GM23338 (cell line): Measurements from ENCODE around the gene TSPAN10. TPM values are rescaled to one million over a fixed set of nuclear protein-coding genes. Genes with fewer than 3 reads are reported as not detected.

Experiments used
- ATAC-seq: fragments of 200-7000 bp; cut with Tn5 transposase; 3 replicates; pipeline ENCODE4 v1.9.1; 2020
- DNase-seq: peaks from one replicate; pipeline ENCODE4 v3.0.0-alpha.2; 2015; ENCODE audit warnings: low spot score
- H2AFZ ChIP-seq: fragments of 200-600 bp; sonication (generic); 2 replicates; pipeline ENCODE4 v1.8.0; 2016; ENCODE audit warnings: antibody characterized with exemption, mild to moderate bottlenecking, moderate library complexity
- H3F3A ChIP-seq: fragments of 200-600 bp; sonication (generic); replicated peaks from 2 replicates; pipeline ENCODE4 v1.8.0; 2017; ENCODE audit warnings: antibody characterized with exemption, mixed run types, low read depth
- H3K27ac ChIP-seq: fragments of 200-600 bp; sonication (generic); 2 replicates; pipeline ENCODE4 v1.6.1; 2016; ENCODE audit warnings: low read depth
- H3K27me3 ChIP-seq: fragments of 200-600 bp; sonication (generic); 2 replicates; pipeline ENCODE4 v1.8.0; 2016; ENCODE audit warnings: mild to moderate bottlenecking, mixed run types, moderate library complexity; ENCODE audit not compliant: insufficient read depth
- H3K36me3 ChIP-seq: fragments of 200-600 bp; sonication (generic); 2 replicates; pipeline ENCODE4 v1.8.0; 2016; ENCODE audit warnings: mild to moderate bottlenecking; ENCODE audit not compliant: insufficient read depth
- H3K4me1 ChIP-seq: fragments of 200-600 bp; sonication (generic); 2 replicates; pipeline ENCODE4 v1.8.0; 2016; ENCODE audit warnings: mild to moderate bottlenecking, moderate library complexity; ENCODE audit not compliant: insufficient read depth
- H3K4me2 ChIP-seq: fragments of 200-600 bp; sonication (generic); 2 replicates; pipeline ENCODE4 v1.7.1; 2017; ENCODE audit warnings: mixed run types
- H3K4me3 ChIP-seq: fragments of 200-600 bp; sonication (generic); 2 replicates; pipeline ENCODE4 v1.6.1; 2016; ENCODE audit warnings: mixed run types
- H3K79me2 ChIP-seq: fragments of 200-600 bp; sonication (generic); replicated peaks from 2 replicates; pipeline ENCODE4 v1.8.0; 2017; ENCODE audit warnings: mild to moderate bottlenecking; ENCODE audit not compliant: insufficient read depth
- H3K9me2 ChIP-seq: fragments of 200-600 bp; sonication (generic); 2 replicates; pipeline ENCODE4 v1.8.0; 2017; ENCODE audit not compliant: insufficient read depth
- H4K20me1 ChIP-seq: fragments of 200-600 bp; sonication (generic); replicated peaks from 2 replicates; pipeline ENCODE4 v1.8.0; 2017; ENCODE audit warnings: mild to moderate bottlenecking; ENCODE audit not compliant: insufficient read depth
- H3K27ac Mint-ChIP-seq: 2 replicates; pipeline ENCODE4 v1.8.0; 2020; ENCODE audit warnings: inconsistent platforms, mild to moderate bottlenecking, moderate library complexity, mixed read lengths
- H3K27me3 Mint-ChIP-seq: 3 replicates; pipeline ENCODE4 v1.8.0; 2022; ENCODE audit warnings: low read depth, mild to moderate bottlenecking, moderate library complexity, mixed read lengths, inconsistent platforms; ENCODE audit not compliant: insufficient read depth, poor library complexity
- H3K36me3 Mint-ChIP-seq: 3 replicates; pipeline ENCODE4 v1.8.0; 2021; ENCODE audit warnings: low read depth, mild to moderate bottlenecking, inconsistent platforms, moderate library complexity, mixed read lengths
- H3K4me1 Mint-ChIP-seq: 3 replicates; pipeline ENCODE4 v1.8.0; 2020; ENCODE audit warnings: mild to moderate bottlenecking, inconsistent platforms, mixed read lengths
- H3K4me3 Mint-ChIP-seq: 3 replicates; pipeline ENCODE4 v1.8.0; 2021; ENCODE audit warnings: moderate library complexity, mild to moderate bottlenecking, inconsistent platforms, mixed read lengths
- H3K9me3 Mint-ChIP-seq: 3 replicates; pipeline ENCODE4 v1.8.0; 2020; ENCODE audit warnings: moderate library complexity, mild to moderate bottlenecking, inconsistent platforms, mixed read lengths
- CREB1 ChIP-seq: fragments of 250-450 bp; sonication (Bioruptor Pico); IDR thresholded peaks from 2 replicates; pipeline ENCODE4 v1.5.0; 2020; ENCODE audit warnings: low read depth, mild to moderate bottlenecking, moderate library complexity
- EZH2 ChIP-seq: fragments of 200-600 bp; sonication (generic); IDR thresholded peaks from one replicate; pipeline ENCODE4 v1.8.0; 2017; ENCODE audit warnings: antibody characterized with exemption, mild to moderate bottlenecking, low read depth; ENCODE audit not compliant: unreplicated experiment
- POLR2AphosphoS5 ChIP-seq: IDR thresholded peaks from 2 replicates; pipeline ENCODE4 v1.6.1; 2016; ENCODE audit warnings: antibody characterized with exemption, low read depth
- STAT1 ChIP-seq: IDR thresholded peaks from one replicate; pipeline ENCODE4 v1.6.1; 2016; ENCODE audit warnings: antibody characterized with exemption; ENCODE audit not compliant: unreplicated experiment
- ZNF331 ChIP-seq: fragments of 250-450 bp; sonication (Bioruptor Pico); IDR thresholded peaks from 2 replicates; pipeline ENCODE4 v1.5.0; 2020; ENCODE audit warnings: low read depth, mild to moderate bottlenecking, moderate library complexity
- ZNF462 ChIP-seq: fragments of 250-450 bp; sonication (Bioruptor Pico); IDR thresholded peaks from 2 replicates; pipeline ENCODE4 v1.5.0; 2020; ENCODE audit warnings: mild to moderate bottlenecking, moderate library complexity
- polyA plus RNA-seq: library from polyadenylated mRNA; unstranded; fragments of >200 nt; fragmentation: Nextera tagmentation; extraction: Ambion mirVana; gene quantifications from 2 replicates; pipeline ENCODE4 v1.2.1, GENCODE V29; 2016
- total RNA-seq: library from RNA; depleted of rRNA; stranded (reverse); fragments of >200 nt; shearing (Covaris generic); gene quantifications from 2 replicates; pipeline ENCODE4 v1.2.3, GENCODE V29; 2014

TSPAN10 gene
- total and polyA plus RNA-seq, 2 experiments from 2014 or later, result 0.66 to 1.2 TPM

DNA sequence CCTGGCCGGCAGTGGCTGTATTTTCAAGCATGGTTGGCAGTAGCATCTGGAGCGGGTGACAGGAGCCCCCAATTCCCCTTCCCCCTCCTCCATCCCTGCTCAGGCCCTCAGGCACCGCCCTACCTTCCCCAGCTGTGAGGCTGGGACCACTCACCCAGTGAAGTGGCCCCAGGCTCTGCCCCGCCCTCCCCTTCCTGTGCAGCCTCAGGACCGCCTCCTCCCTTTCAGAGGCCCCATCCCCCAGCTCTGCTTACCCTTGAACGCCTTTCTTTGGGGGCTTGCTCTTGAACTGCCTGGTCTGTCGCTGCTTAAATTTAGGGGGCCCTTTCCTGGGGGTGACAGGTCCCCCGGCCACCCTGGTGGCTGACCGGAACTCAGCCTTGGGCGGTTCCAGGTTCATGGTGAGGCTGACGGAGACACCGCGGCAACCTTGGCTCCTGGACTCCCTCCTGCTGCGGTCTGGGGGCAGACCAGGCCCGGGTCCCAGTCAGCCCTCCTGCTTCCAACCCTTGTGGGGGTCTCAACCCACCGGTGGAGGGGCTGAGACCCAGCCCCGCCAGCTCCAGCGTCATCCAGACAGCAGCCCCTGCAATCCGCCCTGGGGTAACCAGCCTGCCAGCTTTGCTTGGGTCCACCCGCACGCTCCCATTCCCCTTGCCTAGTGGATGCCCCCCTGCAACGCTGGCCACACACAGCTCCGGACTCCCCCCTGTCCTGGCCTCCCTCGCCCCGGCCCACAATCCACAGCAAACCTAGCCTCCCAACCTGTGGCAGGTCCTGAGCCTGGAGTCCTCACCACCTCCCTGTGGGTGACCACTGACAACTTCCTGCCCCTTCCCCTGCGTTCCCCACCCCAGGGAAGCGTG lies 16.1 kb downstream of the TSPAN10 start:
- peaks cover 18% of the 10 kb centered on the region for H3K27me3 ChIP-seq
- peak overlapping the region; percentile 47 for H3K4me3 ChIP-seq
- H2AFZ ChIP-seq, result peak overlapping the region; percentile 91
- Mint-ChIP-seq H3K27ac (0 out of 2 replicates have a peak overlapping the region, but pooled peaks have one; percentile 56), H3K4me3 (peak overlapping the region; percentile 40; the same call in 2 of the 3 replicates), H3K9me3 (peaks cover 9% of the 10 kb centered on the region; the same call in 1 of the 3 replicates), H3K27me3 (peaks cover 26% of the 10 kb centered on the region), H3K4me1 (peaks cover 8% of the 10 kb centered on the region), H3K36me3 (no peaks in the 10 kb centered on the region)
- H3K27ac ChIP-seq, result no peak overlapping the region
- 0 out of 2 replicates have a peak, but pooled peaks cover 4% of the 10 kb centered on the region for H3F3A ChIP-seq
- peak overlapping the region; percentile 81 for H3K4me2 ChIP-seq
- no peak for TF ChIP-seq EZH2
- no peak for TF ChIP-seq CREB1 (CRISPR knock-in tag)
- no peak for TF ChIP-seq ZNF462 (CRISPR knock-in tag)
- TF ChIP-seq ZNF331 (CRISPR knock-in tag), result no peak
- peak; percentile 35; the same call in 1 of the 2 replicates for TF ChIP-seq POLR2AphosphoS5
- no peak for TF ChIP-seq STAT1
- H3K9me2 ChIP-seq, result no peaks in the 10 kb centered on the region
- no peaks in the 10 kb centered on the region for H4K20me1 ChIP-seq
- H3K36me3 ChIP-seq, result no peaks in the 10 kb centered on the region
- peaks cover 16% of the 10 kb centered on the region for H3K4me1 ChIP-seq
- ATAC-seq (peak; percentile 70), DNase-seq (peak; percentile 73)
- no peaks in the 10 kb centered on the region for H3K79me2 ChIP-seq
